Endothelial cell of umbilical vein (primary cell): ENCODE data around the gene SCN5A.

Experiments used
- CTCF ChIP-seq, 2 donors: IDR thresholded peaks; 1 replicate in 1 of 2; 2 replicates in 1 of 2; pipeline ENCODE4 v1.5.1; 2011; ENCODE audit warnings: low read length in 2 of 2, mild to moderate bottlenecking in 2 of 2, moderate library complexity in 2 of 2, control low read depth in 1 of 2, inconsistent platforms in 1 of 2, low read depth in 1 of 2; ENCODE audit not compliant: insufficient read depth in 1 of 2; ENCODE audit errors: extremely low read depth in 1 of 2
- POLR2A ChIP-seq: IDR thresholded peaks from 2 replicates; pipeline ENCODE4 v1.6.1; 2012; ENCODE audit warnings: low read depth, mild to moderate bottlenecking, control low read depth, low read length

- TF ChIP-seq POLR2A (no peak), CTCF (IDR thresholded peaks at IDR 0.05; ENCODE audit: extremely low read depth in 1 of 2, insufficient read depth in 1 of 2, low read depth in 1 of 2, low read length in 2 of 2) (no peak)
These were observed 125.2 kb downstream of the SCN5A start for GRCh38 chr3:38524141-38524739.
